Ovary (tissue), 10 donors: ENCODE results near the gene BRCA1. TPM values are rescaled to one million over a fixed set of nuclear protein-coding genes. Genes with fewer than 3 reads are reported as not detected.

ENCODE experiments used
- DNase-seq, 5 donors: peaks; one replicate each; pipeline ENCODE4 v3.0.0-alpha.2; 2019 to 2020
- H3K27ac ChIP-seq, 2 donors: fragments of 200-600 bp; one replicate each; pipeline versions ENCODE4 v1.5.1 to v1.8.0; 2019 to 2022
- H3K27me3 ChIP-seq: fragments of 200-600 bp; one replicate; pipeline ENCODE4 v1.8.0; 2022
- H3K36me3 ChIP-seq: fragments of 200-600 bp; sonication (generic); one replicate; pipeline ENCODE4 v1.5.1; 2019
- H3K4me1 ChIP-seq: one replicate; pipeline ENCODE4 v1.8.1; 2013; ENCODE audit warnings: mild to moderate bottlenecking, moderate library complexity; ENCODE audit not compliant: insufficient read depth
- H3K4me3 ChIP-seq: fragments of 200-600 bp; sonication (generic); one replicate; pipeline ENCODE4 v1.5.1; 2017
- H3K9me3 ChIP-seq, 2 donors: fragments of 200-600 bp in 1 of 2; sonication (generic) in 1 of 2; one replicate each; pipeline versions ENCODE4 v1.5.1 to v1.8.1; 2013 to 2019; ENCODE audit warnings: mild to moderate bottlenecking in 1 of 2, moderate library complexity in 1 of 2
- EP300 ChIP-seq: sonication (generic); formaldehyde crosslinking; IDR thresholded peaks from one replicate; pipeline ENCODE4 v1.6.1; 2017; ENCODE audit warnings: antibody characterized with exemption
- POLR2A ChIP-seq: fragments of 450-650 bp; IDR thresholded peaks from one replicate; pipeline ENCODE4 v1.6.1; 2017; ENCODE audit warnings: antibody characterized with exemption, mild to moderate bottlenecking, moderate library complexity
- WGBS, 3 donors: extraction: QIAGEN DNeasy Blood & Tissue Kit in 1 of 3; methylation state at CpG; one replicate each; pipeline versions ENCODE4 v1.1.5 to v1.1.7; 2013 to 2017; 5-methylcytosine and 5-hydroxymethylcytosine counted together
- intact Hi-C, 4 donors: fragments of 100-400 bp; cut with DNase I; formaldehyde crosslinking; loops; one replicate each; pipeline versions ENCODE4 v1.11.0 to v1.15.1; 2022 to 2023
- long read RNA-seq, 3 donors: library from polyadenylated mRNA in 2 of 3; unstranded in 2 of 3; transcript quantifications; one replicate each; pipeline ENCODE4 v2.0.0 and lab custom pipeline, GENCODE V29; 2021 to 2026
- polyA plus RNA-seq, 2 donors: library from polyadenylated mRNA; stranded (reverse); fragments of 200-250 nt in 1 of 2; fragments of 350-450 nt in 1 of 2; fragmentation: Illumina TruSeq in 1 of 2; extraction: RNeasy Lipid Tissue Mini Kit (QIAGEN cat#74804) in 1 of 2; gene quantifications; one replicate each; pipeline ENCODE4 v1.2.3, GENCODE V29; 2013 to 2014
- total RNA-seq, 7 donors: library from RNA; depleted of rRNA in 2 of 7; stranded (reverse); fragments of >200 nt in 2 of 7; fragmentation: NEBNext Ultra II Directional in 3 of 7; extraction: Animal tissue kit (Norgen Biotek cat#: 25700) in 3 of 7; gene quantifications; one replicate each; pipeline versions ENCODE4 v1.1.0 to v1.2.4, GENCODE V29; 2016 to 2023
- TF ChIP-seq, protein P1 (sequence below), 3 donors: fragments of 450-650 bp in 2 of 3; fragments of 200-600 bp in 1 of 3; IDR thresholded peaks; one replicate each; pipeline versions ENCODE4 v1.5.1 to v1.8.0; 2016 to 2022; ENCODE audit warnings: antibody characterized with exemption in 3 of 3, mild to moderate bottlenecking in 1 of 3
- donor health status: DM: no; HTN: no; CAD: no; lungs with moderate emphysema.
- donor health status: DM: no; HTN: no; CAD: no.
- donor health status: Bipolar disorder and iron deficiency.
- donor health status: DM: yes; HTN: yes; CAD: no.
- donor health status: DM: no; HTN: no; CAD: no.
- donor health status: DM: yes; HTN: yes; CAD: no.

The BRCA1 gene
- 1 to 10 TPM; 2.5 to 5.4 (median 4.9) TPM for total RNA-seq
- 1 to 10 TPM; 1.9 to 4.5 TPM for polyA plus RNA-seq
- long read RNA-seq, donor 1, full-length matches to known transcripts: 3 of 16 reads
- long read RNA-seq, donor 1, partial matches to known transcripts: 3 of 16 reads
- long read RNA-seq, donor 1, other reads (novel, unspliced or antisense): 10 of 16 reads
- long read RNA-seq, donor 2, full-length matches to known transcripts: 6 of 21 reads
- long read RNA-seq, donor 2, partial matches to known transcripts: 15 of 21 reads
- long read RNA-seq, donor 2, other reads (novel, unspliced or antisense): 0 of 21 reads
- long read RNA-seq, donor 3, partial matches to known transcripts: 1 of 7 reads
- long read RNA-seq, donor 3, other reads (novel, unspliced or antisense): 6 of 7 reads

DNA sequence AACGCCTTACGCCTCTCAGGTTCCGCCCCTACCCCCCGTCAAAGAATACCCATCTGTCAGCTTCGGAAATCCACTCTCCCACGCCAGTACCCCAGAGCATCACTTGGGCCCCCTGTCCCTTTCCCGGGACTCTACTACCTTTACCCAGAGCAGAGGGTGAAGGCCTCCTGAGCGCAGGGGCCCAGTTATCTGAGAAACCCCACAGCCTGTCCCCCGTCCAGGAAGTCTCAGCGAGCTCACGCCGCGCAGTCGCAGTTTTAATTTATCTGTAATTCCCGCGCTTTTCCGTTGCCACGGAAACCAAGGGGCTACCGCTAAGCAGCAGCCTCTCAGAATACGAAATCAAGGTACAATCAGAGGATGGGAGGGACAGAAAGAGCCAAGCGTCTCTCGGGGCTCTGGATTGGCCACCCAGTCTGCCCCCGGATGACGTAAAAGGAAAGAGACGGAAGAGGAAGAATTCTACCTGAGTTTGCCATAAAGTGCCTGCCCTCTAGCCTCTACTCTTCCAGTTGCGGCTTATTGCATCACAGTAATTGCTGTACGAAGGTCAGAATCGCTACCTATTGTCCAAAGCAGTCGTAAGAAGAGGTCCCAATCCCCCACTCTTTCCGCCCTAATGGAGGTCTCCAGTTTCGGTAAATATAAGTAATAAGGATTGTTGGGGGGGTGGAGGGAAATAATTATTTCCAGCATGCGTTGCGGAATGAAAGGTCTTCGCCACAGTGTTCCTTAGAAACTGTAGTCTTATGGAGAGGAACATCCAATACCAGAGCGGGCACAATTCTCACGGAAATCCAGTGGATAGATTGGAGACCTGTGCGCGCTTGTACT lies at the start of gene BRCA1:
BRCA1 (minus strand) TSS at position 232 of the 834 bp plus-strand sequence. CDS start 1,268 bp downstream, outside the sequence.
- Histone ChIP-seq H3K27me3 (no peaks in the 10 kb centered on the region), H3K4me1 (peaks cover 8% of the 10 kb centered on the region), H3K36me3 (no peaks in the 10 kb centered on the region), H3K27ac (peak within 1 kb of the TSS; percentile 33 to 78), H3K9me3 (no peaks in the 10 kb centered on the region), H3K4me3 (peak within 1 kb of the TSS; percentile 56)
- TF ChIP-seq, protein P1, sequence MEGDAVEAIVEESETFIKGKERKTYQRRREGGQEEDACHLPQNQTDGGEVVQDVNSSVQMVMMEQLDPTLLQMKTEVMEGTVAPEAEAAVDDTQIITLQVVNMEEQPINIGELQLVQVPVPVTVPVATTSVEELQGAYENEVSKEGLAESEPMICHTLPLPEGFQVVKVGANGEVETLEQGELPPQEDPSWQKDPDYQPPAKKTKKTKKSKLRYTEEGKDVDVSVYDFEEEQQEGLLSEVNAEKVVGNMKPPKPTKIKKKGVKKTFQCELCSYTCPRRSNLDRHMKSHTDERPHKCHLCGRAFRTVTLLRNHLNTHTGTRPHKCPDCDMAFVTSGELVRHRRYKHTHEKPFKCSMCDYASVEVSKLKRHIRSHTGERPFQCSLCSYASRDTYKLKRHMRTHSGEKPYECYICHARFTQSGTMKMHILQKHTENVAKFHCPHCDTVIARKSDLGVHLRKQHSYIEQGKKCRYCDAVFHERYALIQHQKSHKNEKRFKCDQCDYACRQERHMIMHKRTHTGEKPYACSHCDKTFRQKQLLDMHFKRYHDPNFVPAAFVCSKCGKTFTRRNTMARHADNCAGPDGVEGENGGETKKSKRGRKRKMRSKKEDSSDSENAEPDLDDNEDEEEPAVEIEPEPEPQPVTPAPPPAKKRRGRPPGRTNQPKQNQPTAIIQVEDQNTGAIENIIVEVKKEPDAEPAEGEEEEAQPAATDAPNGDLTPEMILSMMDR (IDR thresholded peaks at IDR 0.05): no peak
- TF ChIP-seq POLR2A: peak; percentile 41
- DNase-seq: peak; percentile 89 to 94 (median 92)
- intact Hi-C loops: loop anchor here in 2 of 4 donors (5.0 kb wide), 2 partner anchors 98 to 103 kb away; partner anchors contain the start of genes RND2 (in 1 of the 2) and VAT1 (in 1 of the 2)
- 1 to 4% (median 2%) methylated on average over 38 of the region's 38 CpGs for WGBS, 3 donors

DNA sequence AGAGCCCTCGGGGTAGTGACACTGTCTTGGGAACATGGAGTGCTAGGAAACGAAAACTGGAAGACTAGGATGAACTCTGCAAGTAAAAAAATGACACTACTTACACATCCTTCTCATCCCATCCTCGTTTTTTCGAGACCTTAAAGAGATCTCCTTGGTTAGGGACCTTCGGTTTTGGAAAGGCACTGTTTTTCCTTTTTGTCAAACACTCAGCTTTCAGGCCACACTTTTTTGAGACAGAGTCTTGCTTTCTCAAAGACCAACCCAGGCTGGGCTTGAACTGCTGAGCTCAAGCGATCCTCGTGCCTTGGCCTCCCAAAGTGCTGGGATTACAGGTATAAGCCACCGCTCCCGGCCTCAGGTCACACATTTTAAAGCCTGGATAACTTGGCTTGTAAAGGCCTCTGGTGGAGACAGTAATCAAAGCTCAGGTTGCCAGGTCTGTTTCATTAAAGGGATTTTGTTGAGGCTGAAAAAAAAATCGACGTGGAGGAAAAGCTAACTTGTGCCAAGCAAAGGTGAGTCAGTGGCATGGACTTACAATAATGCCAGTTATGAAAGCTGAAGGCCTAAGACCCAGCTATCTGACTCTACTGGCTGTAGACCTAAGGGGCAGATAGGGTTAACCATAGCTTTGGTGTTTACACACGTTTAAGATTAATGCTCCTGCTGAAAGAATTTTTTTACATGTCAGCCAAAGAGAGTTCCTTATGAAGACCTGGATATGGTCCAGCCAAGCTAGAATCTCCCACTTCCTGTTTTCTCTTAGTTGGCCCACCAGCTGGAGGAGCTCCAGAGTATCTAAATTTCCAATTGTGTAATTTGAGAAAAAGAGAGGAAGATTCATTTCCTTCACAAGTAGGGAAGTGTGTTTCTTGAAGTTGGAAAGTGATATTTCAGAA lies 46.7 kb upstream of the BRCA1 start:
- no peaks in the 10 kb centered on the region for H3K9me3 ChIP-seq
- peak; percentile 38 to 68 (median 56) for DNase-seq
- peaks cover 9% of the 10 kb centered on the region for H3K4me1 ChIP-seq
- WGBS, 3 donors: 0 to 3% (median 2%) methylated on average over 12 of the region's 12 CpGs
- H3K27ac ChIP-seq: peak overlapping the region; percentile 88 to 99
- no peaks in the 10 kb centered on the region for H3K36me3 ChIP-seq
- H3K27me3 ChIP-seq: no peaks in the 10 kb centered on the region
- peak overlapping the region; percentile 85 for H3K4me3 ChIP-seq
- intact Hi-C loops: loop anchor here in 2 of 4 donors (1.0 to 5.0 kb wide), 2 partner anchors 143 to 150 kb away; partner anchors contain the start of gene VAT1 (in 2 of the 2)
- TF ChIP-seq EP300 (no peak), POLR2A (no peak)
- TF ChIP-seq, protein P1 (IDR thresholded peaks at IDR 0.05): no peak

DNA sequence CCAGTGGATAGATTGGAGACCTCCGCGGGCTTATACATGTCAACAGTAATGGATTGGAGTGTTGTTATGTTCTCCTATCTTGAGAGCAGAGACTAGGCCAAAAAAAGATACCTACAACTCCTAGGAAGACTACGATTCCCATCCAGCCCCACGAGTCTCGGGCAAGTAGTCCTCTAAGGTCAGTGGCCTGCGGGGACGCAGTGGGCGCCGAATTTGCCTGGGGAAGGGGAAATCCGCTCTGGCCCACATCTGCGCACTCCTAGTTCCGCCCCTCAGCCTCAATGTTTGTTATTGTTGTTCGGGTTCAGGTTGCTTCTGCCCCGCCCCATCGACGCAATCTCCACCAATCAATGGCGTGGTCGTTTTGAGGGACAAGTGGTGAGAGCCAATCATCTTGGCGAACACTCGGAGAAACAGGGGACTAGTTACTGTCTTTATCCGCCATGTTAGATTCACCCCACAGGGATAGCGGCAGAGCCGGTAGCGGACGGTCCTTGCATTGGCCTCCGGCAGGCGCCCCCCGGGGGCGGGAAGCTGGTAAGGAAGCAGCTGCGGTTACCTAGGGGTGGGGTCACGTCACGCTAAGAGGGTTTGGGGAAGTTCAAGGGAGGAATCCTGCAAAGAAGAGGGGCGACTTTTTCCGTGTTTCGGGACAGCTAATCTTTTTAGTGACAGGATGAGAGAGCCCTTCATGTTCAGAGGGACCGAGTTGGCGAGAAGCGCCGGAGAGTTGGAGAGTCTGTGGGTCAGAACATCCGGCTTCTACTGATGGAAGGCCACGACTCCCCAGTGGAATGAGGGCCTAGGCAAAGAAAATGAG lies 45.8 kb upstream of the BRCA1 start, which contains the start of gene NBR1:
NBR1 (plus strand) TSS at position 449 of the 820 bp plus-strand sequence. CDS start 4,586 bp downstream, outside the sequence.
- intact Hi-C loops: loop anchor here in 2 of 4 donors (1.0 to 5.0 kb wide), 2 partner anchors 144 to 149 kb away; partner anchors contain the start of gene VAT1 (in 2 of the 2)
- DNase-seq: peak; percentile 94 to 98 (median 97)
- no peak for TF ChIP-seq EP300
- TF ChIP-seq, protein P1 (IDR thresholded peaks at IDR 0.05): peak in 2 of 3 donors; percentile 45 to 54
- TF ChIP-seq POLR2A: peak; percentile 78
- Histone ChIP-seq H3K4me3 (peak within 1 kb of the TSS; percentile 85), H3K27ac (peak within 1 kb of the TSS; percentile 88 to 99), H3K27me3 (no peaks in the 10 kb centered on the region), H3K9me3 (no peaks in the 10 kb centered on the region), H3K36me3 (no peaks in the 10 kb centered on the region), H3K4me1 (peaks cover 8% of the 10 kb centered on the region)
- 0 to 1% (median 0%) methylated on average over 41 of the region's 41 CpGs for WGBS, 3 donors
